ENCODE measurements around the gene FLNC. TPM values are rescaled to one million over a fixed set of nuclear protein-coding genes. Genes with fewer than 3 reads are reported as not detected.

Gene FLNC
- total and polyA plus RNA-seq, 5 donors: 216 to 358 (median 279) TPM

DNA sequence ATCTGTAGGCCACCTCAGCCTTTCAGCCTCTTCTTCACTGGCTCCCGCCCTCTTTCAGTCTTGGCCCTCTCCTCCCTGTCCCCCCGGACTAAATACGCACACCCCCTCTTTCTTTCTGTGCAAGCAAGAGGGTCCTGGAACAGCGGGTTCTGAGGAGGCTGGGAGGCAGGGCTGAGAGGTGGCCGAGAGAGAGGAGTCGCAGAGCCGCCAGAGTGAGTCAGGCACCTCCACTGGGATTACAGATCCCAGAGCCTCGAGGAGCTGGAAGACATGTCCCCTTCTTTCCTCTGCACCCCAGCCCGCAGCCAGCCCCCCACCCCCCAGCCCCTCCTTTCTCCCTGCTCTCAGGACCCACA, 38.3 kb upstream of the FLNC start:
- intact Hi-C loops (cut with DNase I): no loop called here
- DNase-seq (no peak), ATAC-seq (peak in 1 of 2 donors; percentile 6)
- H3K4me1 ChIP-seq (ENCODE audit: control insufficient read depth, insufficient read depth, low read length): peaks cover 7% of the 10 kb centered on the region
- H3K4me3 ChIP-seq (ENCODE audit: low read length): peak overlapping the region; percentile 66
- no peaks in the 10 kb centered on the region for H3K9me3 ChIP-seq (ENCODE audit: control insufficient read depth, low read length)
- 26% methylated on average over 9 of the region's 9 CpGs for WGBS
- H3K27ac ChIP-seq (ENCODE audit: low read length): no peak overlapping the region
- H3K27me3 ChIP-seq (ENCODE audit: control insufficient read depth, insufficient read depth): no peaks in the 10 kb centered on the region

DNA sequence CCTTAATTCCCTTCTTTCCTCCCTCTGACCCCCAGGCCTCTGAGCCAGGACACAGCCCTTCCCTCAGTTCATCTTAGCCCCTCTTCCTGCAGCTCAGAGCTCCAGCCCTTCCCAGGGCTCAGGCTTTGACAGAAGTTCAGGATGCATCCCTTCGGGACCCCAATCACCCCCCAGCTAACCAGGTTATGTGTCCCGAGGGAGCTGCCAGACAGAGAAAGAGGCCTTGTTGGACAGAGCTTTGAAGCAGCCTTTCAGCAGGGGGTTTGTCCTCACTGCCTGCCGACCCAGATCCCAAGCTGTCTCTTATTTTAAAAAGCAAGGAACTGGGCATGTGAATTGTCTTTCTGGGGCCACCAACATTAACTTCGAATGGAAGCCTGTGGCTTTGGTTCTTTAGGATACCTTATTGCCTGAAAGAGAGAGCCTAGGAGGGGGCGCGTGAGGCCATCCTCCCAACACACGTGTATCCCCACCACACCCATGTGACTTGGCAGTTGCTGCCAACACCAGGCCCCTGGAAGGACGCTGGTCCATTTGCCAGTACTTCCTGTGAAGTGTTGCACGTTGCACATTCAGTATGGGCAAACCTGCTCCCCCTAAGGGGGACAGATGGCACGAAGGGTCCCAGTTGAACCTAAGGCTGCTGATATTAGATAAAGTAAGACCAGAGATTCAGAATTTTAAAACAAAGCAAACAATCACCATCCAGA, 37.6 kb upstream of the FLNC start:
- ATAC-seq (no peak), DNase-seq (peak in 2 of 3 donors; percentile 66 to 67)
- Histone ChIP-seq H3K27me3 (ENCODE audit: control insufficient read depth, insufficient read depth) (no peaks in the 10 kb centered on the region), H3K9me3 (ENCODE audit: control insufficient read depth, low read length) (no peaks in the 10 kb centered on the region), H3K4me1 (ENCODE audit: control insufficient read depth, insufficient read depth, low read length) (peaks cover 7% of the 10 kb centered on the region), H3K4me3 (ENCODE audit: low read length) (no peak overlapping the region), H3K27ac (ENCODE audit: low read length) (no peak overlapping the region)
- WGBS: 47% methylated on average over 10 of the region's 10 CpGs
- intact Hi-C loops (cut with DNase I): no loop called here

DNA sequence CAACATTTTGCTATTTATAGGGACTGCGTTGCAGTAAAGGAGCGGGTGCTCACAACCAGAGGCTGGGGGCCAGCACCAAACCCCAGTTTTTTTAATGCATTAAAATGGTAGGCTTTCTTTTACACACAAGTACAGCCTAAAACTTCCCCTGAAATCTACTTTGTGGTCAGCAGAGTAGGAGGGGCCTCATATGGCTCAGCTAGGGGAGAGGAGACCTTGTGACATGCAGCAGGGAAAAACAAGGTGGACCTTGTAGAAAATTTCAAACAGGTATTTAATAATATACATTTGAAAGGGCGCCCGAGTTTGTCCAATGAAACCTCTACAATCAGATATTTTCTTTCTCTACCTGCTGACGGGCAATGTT, 37.0 kb upstream of the FLNC start:
- ATAC-seq (no peak), DNase-seq (no peak)
- peaks cover 7% of the 10 kb centered on the region for H3K4me1 ChIP-seq (ENCODE audit: control insufficient read depth, insufficient read depth, low read length)
- H3K9me3 ChIP-seq (ENCODE audit: control insufficient read depth, low read length): no peaks in the 10 kb centered on the region
- H3K27me3 ChIP-seq (ENCODE audit: control insufficient read depth, insufficient read depth): no peaks in the 10 kb centered on the region
- intact Hi-C loops (cut with DNase I): no loop called here
- WGBS: 93% methylated on average over 5 of the region's 5 CpGs
- H3K4me3 ChIP-seq (ENCODE audit: low read length): no peak overlapping the region
- H3K27ac ChIP-seq (ENCODE audit: low read length): no peak overlapping the region

DNA sequence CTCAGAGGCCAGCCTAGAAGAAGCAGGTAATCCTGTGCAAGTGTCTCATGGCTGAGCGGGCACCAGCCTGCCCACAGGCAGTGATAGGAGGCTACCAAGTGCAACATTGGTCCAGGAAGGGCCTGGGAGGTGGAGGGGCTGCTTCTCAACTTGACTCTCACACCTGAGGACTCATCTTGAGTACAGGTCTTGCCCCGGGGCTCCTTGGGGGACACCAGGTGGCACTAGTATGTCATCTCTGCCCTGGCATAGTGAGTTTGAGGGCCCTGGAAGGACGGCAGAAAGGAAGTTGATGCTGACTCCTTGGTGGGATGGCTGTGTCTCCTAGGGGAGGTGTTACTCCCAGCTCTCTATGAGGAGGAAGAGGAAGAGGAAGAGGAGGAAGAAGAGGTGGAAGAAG, 36.2 kb upstream of the FLNC start:
- no peak overlapping the region for H3K27ac ChIP-seq (ENCODE audit: low read length)
- WGBS: 72% methylated on average over 3 of the region's 3 CpGs
- DNase-seq (no peak), ATAC-seq (no peak)
- no peak overlapping the region for H3K4me3 ChIP-seq (ENCODE audit: low read length)
- H3K9me3 ChIP-seq (ENCODE audit: control insufficient read depth, low read length): no peaks in the 10 kb centered on the region
- H3K4me1 ChIP-seq (ENCODE audit: control insufficient read depth, insufficient read depth, low read length): peaks cover 7% of the 10 kb centered on the region
- intact Hi-C loops (cut with DNase I): no loop called here
- H3K27me3 ChIP-seq (ENCODE audit: control insufficient read depth, insufficient read depth): no peaks in the 10 kb centered on the region

DNA sequence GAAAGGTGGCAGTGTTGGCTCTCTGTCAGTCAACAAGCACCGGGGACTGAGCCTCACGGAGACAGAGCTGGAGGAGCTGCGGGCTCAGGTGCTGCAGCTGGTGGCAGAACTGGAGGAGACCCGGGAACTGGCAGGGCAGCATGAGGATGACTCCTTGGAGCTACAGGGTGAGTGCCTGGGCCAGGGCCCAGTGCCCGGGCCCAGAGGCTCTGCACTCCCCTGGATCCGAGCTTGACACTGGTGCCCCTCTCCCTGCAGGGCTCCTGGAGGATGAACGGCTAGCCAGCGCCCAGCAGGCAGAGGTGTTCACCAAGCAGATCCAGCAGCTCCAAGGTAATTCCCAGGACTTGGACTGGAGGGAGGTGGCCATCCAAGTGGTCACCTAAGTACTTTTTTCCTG, 35.8 kb upstream of the FLNC start:
- ATAC-seq: no peak
- Histone ChIP-seq H3K27me3 (ENCODE audit: control insufficient read depth, insufficient read depth) (no peaks in the 10 kb centered on the region), H3K27ac (ENCODE audit: low read length) (no peak overlapping the region), H3K4me3 (ENCODE audit: low read length) (no peak overlapping the region), H3K9me3 (ENCODE audit: control insufficient read depth, low read length) (no peaks in the 10 kb centered on the region), H3K4me1 (ENCODE audit: control insufficient read depth, insufficient read depth, low read length) (peaks cover 7% of the 10 kb centered on the region)
- intact Hi-C loops (cut with DNase I): no loop called here
- DNase-seq: no peak
- 93% methylated on average over 8 of the region's 8 CpGs for WGBS

DNA sequence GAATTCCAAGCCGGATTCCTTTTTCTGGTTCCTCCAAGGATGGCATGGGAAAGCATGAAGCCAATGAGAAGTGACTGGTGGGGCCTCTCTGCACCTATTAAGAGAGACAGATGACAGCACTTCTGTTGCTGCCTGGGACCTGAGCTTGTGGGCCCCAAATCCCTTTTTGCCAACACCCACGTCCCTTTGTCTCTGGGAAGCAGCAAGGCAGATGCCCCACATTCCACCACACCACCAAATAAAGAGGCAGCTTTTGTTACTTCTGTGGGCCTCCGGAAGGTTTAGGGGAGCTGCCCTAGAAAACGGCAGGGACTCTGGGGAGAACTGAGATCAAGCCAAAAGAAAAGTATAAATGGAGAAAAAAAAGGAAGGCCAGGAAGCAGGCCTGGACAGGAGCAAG, 35.1 kb upstream of the FLNC start:
- Histone ChIP-seq H3K9me3 (ENCODE audit: control insufficient read depth, low read length) (no peaks in the 10 kb centered on the region), H3K27ac (ENCODE audit: low read length) (no peak overlapping the region), H3K4me3 (ENCODE audit: low read length) (no peak overlapping the region), H3K4me1 (ENCODE audit: control insufficient read depth, insufficient read depth, low read length) (peaks cover 7% of the 10 kb centered on the region), H3K27me3 (ENCODE audit: control insufficient read depth, insufficient read depth) (no peaks in the 10 kb centered on the region)
- DNase-seq (no peak), ATAC-seq (no peak)
- intact Hi-C loops (cut with DNase I): no loop called here
- 85% methylated on average over 4 of the region's 4 CpGs for WGBS

DNA sequence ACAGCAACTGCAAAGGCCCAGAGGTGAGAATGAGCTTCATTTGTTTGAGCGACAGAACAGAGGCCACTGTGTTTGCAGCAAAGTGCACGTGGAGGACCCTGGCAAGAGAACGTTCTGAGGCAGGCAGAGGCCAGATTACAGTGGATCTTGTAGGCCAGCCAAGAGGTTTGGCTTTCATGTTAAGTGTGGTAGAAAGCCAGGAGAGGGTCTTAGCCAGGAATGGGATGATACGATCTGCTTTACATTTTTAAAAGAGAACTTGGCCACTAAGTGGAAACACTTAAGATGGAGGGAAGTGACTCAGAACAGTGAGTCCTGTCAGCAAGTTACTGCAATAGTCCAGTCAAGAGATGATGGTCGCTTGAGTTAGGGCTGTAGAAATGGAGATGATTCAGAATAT, 33.9 kb upstream of the FLNC start:
- DNase-seq (no peak), ATAC-seq (no peak)
- Histone ChIP-seq H3K9me3 (ENCODE audit: control insufficient read depth, low read length) (no peaks in the 10 kb centered on the region), H3K27ac (ENCODE audit: low read length) (no peak overlapping the region), H3K27me3 (ENCODE audit: control insufficient read depth, insufficient read depth) (no peaks in the 10 kb centered on the region), H3K4me1 (ENCODE audit: control insufficient read depth, insufficient read depth, low read length) (peaks cover 4% of the 10 kb centered on the region), H3K4me3 (ENCODE audit: low read length) (no peak overlapping the region)
- WGBS: 47% methylated on average over 5 of the region's 5 CpGs
- intact Hi-C loops (cut with DNase I): no loop called here

DNA sequence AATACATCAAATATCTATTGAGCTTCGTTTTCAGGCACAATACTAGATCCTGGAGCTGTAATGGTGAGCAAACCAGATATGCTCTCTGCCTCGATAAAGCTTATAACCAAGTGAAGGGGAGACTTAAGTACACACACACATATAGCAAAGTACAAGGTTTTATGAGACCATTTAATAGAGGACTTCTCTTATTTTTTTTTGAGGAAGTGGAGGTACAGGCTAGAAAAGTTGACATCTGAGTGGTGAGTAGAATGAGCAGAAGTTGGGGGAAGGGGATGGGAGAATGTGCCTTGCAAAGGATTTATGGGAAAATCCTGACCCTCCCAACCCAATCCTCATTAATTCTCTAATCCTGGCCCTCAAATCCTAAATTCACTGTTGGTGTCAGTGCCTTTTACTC, 30.8 kb upstream of the FLNC start:
- Histone ChIP-seq H3K27ac (ENCODE audit: low read length) (no peak overlapping the region), H3K4me3 (ENCODE audit: low read length) (no peak overlapping the region), H3K9me3 (ENCODE audit: control insufficient read depth, low read length) (no peaks in the 10 kb centered on the region), H3K27me3 (ENCODE audit: control insufficient read depth, insufficient read depth) (no peaks in the 10 kb centered on the region), H3K4me1 (ENCODE audit: control insufficient read depth, insufficient read depth, low read length) (no peaks in the 10 kb centered on the region)
- intact Hi-C loops (cut with DNase I): no loop called here
- DNase-seq: no peak
- 85% methylated on average over 2 of the region's 2 CpGs for WGBS
- no peak for ATAC-seq

DNA sequence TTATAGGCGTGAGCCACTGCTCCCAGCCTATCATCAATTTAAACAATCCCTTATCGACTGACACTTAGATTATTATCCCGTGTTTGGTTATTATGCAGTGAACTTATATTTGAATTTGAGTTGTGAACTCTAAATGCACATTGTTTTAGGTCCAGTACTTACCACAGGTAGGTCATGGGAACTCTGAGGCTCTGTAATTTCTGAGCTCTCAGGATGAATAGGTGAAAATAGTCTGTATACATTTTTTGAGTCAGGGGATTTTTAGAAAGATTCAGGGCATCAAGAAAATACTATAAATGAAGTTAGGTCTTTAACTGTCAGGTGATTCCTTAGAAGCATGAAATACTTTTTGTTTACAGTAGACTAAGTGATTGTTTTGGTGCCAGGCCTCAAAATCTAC, 29.6 kb upstream of the FLNC start:
- H3K4me3 ChIP-seq (ENCODE audit: low read length): no peak overlapping the region
- no peaks in the 10 kb centered on the region for H3K4me1 ChIP-seq (ENCODE audit: control insufficient read depth, insufficient read depth, low read length)
- DNase-seq (no peak), ATAC-seq (no peak)
- no peaks in the 10 kb centered on the region for H3K27me3 ChIP-seq (ENCODE audit: control insufficient read depth, insufficient read depth)
- no peak overlapping the region for H3K27ac ChIP-seq (ENCODE audit: low read length)
- H3K9me3 ChIP-seq (ENCODE audit: control insufficient read depth, low read length): no peaks in the 10 kb centered on the region
- WGBS: 96% methylated on average over 3 of the region's 3 CpGs
- intact Hi-C loops (cut with DNase I): no loop called here

DNA sequence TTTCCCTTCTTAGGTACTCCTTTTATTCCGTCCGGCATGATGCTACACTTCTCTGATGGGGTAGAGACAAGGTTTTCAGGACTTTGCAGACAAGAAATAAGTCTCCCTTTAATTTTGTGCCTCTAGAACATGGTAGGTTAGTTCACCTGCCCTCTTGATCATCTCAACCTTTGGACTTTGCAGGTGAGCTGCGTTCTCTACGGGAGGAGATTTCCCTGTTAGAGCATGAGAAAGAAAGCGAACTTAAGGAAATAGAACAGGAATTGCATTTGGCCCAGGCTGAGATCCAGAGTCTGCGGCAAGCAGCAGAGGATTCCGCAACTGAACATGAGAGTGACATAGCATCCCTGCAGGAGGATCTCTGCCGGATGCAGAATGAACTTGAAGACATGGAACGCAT, 29.2 kb upstream of the FLNC start:
- 93% methylated on average over 9 of the region's 9 CpGs for WGBS
- DNase-seq: no peak
- ATAC-seq: no peak

DNA sequence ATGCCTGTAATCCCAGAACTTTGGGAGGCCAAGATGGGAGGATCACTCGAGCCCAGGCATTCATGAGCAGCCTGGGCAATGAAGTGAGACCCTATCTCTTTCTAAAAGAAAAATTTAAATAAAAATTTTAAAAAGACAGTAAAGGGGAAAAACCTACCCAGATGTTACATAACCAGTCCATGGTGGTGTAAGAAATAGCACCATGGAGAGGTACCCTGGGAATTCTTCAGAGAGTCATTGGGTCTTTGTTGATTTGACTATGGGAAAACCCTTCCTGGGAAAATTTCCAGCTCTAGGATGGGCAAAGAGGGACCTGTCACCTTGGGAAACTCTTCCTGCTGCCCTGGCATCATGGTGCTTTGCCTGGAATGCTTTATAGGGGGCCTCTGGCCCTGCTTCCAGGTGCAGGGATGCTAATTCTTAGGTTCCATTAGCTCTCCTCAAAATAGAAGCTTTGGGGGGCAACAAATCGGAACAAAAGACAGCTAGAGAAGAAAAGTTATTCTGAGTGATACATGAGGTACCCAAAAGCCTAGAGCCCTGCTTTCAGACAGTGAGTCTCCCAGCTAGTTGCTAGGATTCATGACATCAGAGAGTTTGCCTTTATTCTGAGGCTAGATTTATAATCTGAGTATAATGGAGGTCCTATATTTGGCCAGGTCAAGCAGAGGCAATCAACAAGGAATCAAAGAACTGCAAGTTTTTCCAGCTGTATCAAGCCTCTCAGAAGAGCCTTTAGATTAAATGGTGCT, 28.4 kb upstream of the FLNC start:
- DNase-seq (no peak), ATAC-seq (no peak)
- no peak overlapping the region for H3K27ac ChIP-seq (ENCODE audit: low read length)
- H3K27me3 ChIP-seq (ENCODE audit: control insufficient read depth, insufficient read depth): no peaks in the 10 kb centered on the region
- WGBS: 92% methylated on average over 2 of the region's 2 CpGs
- no peak overlapping the region for H3K4me3 ChIP-seq (ENCODE audit: low read length)
- intact Hi-C loops (cut with DNase I): no loop called here
- H3K4me1 ChIP-seq (ENCODE audit: control insufficient read depth, insufficient read depth, low read length): no peaks in the 10 kb centered on the region
- no peaks in the 10 kb centered on the region for H3K9me3 ChIP-seq (ENCODE audit: control insufficient read depth, low read length)

More for the DNA sequence above, 29.2 kb upstream of the FLNC start:
- Histone ChIP-seq H3K9me3 (ENCODE audit: control insufficient read depth, low read length) (no peaks in the 10 kb centered on the region), H3K4me1 (ENCODE audit: control insufficient read depth, insufficient read depth, low read length) (no peaks in the 10 kb centered on the region), H3K27me3 (ENCODE audit: control insufficient read depth, insufficient read depth) (no peaks in the 10 kb centered on the region), H3K27ac (ENCODE audit: low read length) (no peak overlapping the region), H3K4me3 (ENCODE audit: low read length) (no peak overlapping the region)
- intact Hi-C loops (cut with DNase I): no loop called here

Measured in right cardiac atrium (tissue), 5 donors.